SU-DHL-6 (cell line): ENCODE measurements around the gene HOXB5.

ENCODE experiments used
- EZH2phosphoT487 ChIP-seq: fragments of 200-600 bp; sonication (generic), shearing (Covaris generic); conservative IDR thresholded peaks from 2 replicates; pipeline ENCODE4 v1.6.1; 2018; ENCODE audit warnings: mild to moderate bottlenecking, antibody characterized with exemption, low read length, moderate library complexity, mixed read lengths
- TF ChIP-seq, protein P1 (sequence below): fragments of 200-600 bp; sonication (generic); IDR thresholded peaks from one replicate; pipeline ENCODE4 v1.5.1; 2017; ENCODE audit warnings: antibody characterized with exemption, mild to moderate bottlenecking, low read length, moderate library complexity; ENCODE audit not compliant: insufficient read depth, poor library complexity, severe bottlenecking

DNA sequence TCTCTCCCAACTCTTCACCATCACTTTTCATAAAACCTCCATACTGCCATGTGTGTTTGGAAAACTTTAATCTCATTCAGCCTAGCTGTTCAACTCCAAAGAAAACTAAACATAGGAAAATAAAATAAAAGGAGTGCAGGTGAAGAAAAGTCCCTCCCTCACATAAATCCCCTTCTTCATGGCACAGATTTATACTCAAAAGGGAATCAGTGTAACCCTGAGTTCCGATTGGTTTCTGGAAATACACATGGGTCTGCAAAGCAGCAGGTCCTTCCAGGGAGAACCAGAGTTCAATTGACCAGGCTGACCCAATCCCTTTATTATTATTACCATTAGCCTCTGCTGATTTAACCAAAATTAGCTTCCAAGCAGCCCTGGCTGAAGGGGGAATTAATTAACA is 39.8 kb downstream of the HOXB5 start:
- TF ChIP-seq, protein P1, sequence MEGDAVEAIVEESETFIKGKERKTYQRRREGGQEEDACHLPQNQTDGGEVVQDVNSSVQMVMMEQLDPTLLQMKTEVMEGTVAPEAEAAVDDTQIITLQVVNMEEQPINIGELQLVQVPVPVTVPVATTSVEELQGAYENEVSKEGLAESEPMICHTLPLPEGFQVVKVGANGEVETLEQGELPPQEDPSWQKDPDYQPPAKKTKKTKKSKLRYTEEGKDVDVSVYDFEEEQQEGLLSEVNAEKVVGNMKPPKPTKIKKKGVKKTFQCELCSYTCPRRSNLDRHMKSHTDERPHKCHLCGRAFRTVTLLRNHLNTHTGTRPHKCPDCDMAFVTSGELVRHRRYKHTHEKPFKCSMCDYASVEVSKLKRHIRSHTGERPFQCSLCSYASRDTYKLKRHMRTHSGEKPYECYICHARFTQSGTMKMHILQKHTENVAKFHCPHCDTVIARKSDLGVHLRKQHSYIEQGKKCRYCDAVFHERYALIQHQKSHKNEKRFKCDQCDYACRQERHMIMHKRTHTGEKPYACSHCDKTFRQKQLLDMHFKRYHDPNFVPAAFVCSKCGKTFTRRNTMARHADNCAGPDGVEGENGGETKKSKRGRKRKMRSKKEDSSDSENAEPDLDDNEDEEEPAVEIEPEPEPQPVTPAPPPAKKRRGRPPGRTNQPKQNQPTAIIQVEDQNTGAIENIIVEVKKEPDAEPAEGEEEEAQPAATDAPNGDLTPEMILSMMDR, result no peak
- TF ChIP-seq EZH2phosphoT487, result no peak
